ENCODE measurements around the gene KCTD4. TPM values are rescaled to one million over a fixed set of nuclear protein-coding genes. Genes with fewer than 3 reads are reported as not detected.

The KCTD4 gene
- total RNA-seq, 1 experiment from 2014 or later: not detected

GRCh38 chr13:45196096-45196495, 4.7 kb downstream of the KCTD4 start:
- Histone ChIP-seq H3F3A (ENCODE audit: low read length, unreplicated experiment) (no peaks in the 10 kb centered on the region), H3K79me2 (ENCODE audit: low read length) (peaks cover 75% of the 10 kb centered on the region), H2AFZ (ENCODE audit: low read length) (no peak overlapping the region), H3K9me2 (replicated peaks; ENCODE audit: low read length) (no peaks in the 10 kb centered on the region), H3K9ac (ENCODE audit: low read length) (no peak overlapping the region), H3K4me2 (ENCODE audit: low read length) (0 out of 2 replicates have a peak overlapping the region, but pooled peaks have one; percentile 3), H3K27ac (ENCODE audit: low read length) (no peak overlapping the region), H3K27me3 (ENCODE audit: low read length) (no peaks in the 10 kb centered on the region), H3K36me3 (ENCODE audit: low read depth, low read length) (peaks cover 6% of the 10 kb centered on the region; the same call in 1 of the 2 replicates), H3K9me3 (ENCODE audit: low read length) (no peaks in the 10 kb centered on the region), H3K4me3 (ENCODE audit: low read length) (no peak overlapping the region), H4K20me1 (ENCODE audit: low read length) (no peaks in the 10 kb centered on the region), H3K4me1 (ENCODE audit: insufficient read depth, low read length) (peaks cover 28% of the 10 kb centered on the region)
- intact Hi-C loops (cut with micrococcal nuclease): no loop called here
- POLR2A ChIA-PET (ENCODE audit: unreplicated experiment): no interaction called here
- ATAC-seq (no peak), DNase-seq (no peak)
- TF ChIP-seq CTCF (conservative IDR thresholded peaks at IDR 0.05; ENCODE audit: low read depth, low read length) (no peak), EZH2 (IDR thresholded peaks at IDR 0.05; ENCODE audit: low read length, unreplicated experiment) (no peak), EZH2phosphoT487 (IDR thresholded peaks at IDR 0.05; ENCODE audit: borderline replicate concordance, low read length) (no peak)
- no TSS peak for BruUV-seq (replicated peaks)
- CTCF ChIA-PET: no interaction called here

DNA sequence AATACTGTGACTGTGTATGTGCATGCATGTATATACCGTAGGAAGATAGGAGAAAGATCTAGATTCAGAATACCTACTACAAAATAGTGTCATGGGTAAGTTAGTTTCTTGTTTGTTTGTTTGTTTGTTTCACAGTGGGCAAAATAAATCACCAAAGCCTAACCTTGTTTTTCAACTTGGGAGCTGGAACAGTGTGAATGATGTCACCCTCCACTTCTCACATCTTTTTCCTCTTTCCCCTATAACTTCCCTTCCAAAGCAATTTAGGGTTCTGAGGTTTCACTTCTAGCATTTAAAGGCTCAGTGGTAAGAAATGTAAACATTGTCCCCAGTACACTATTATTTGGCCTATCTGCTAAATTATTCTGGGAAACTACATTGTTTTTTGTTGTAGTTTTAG, 5.4 kb downstream of the KCTD4 start:
- CTCF ChIA-PET: no interaction called here
- Histone ChIP-seq H3K36me3 (ENCODE audit: low read depth, low read length) (peaks cover 6% of the 10 kb centered on the region; the same call in 1 of the 2 replicates), H4K20me1 (ENCODE audit: low read length) (no peaks in the 10 kb centered on the region), H3F3A (ENCODE audit: low read length, unreplicated experiment) (no peaks in the 10 kb centered on the region), H3K27ac (ENCODE audit: low read length) (no peak overlapping the region), H3K9me3 (ENCODE audit: low read length) (no peaks in the 10 kb centered on the region), H2AFZ (ENCODE audit: low read length) (no peak overlapping the region), H3K9me2 (replicated peaks; ENCODE audit: low read length) (no peaks in the 10 kb centered on the region), H3K27me3 (ENCODE audit: low read length) (no peaks in the 10 kb centered on the region), H3K9ac (ENCODE audit: low read length) (no peak overlapping the region), H3K4me1 (ENCODE audit: insufficient read depth, low read length) (peaks cover 32% of the 10 kb centered on the region), H3K4me3 (ENCODE audit: low read length) (no peak overlapping the region), H3K4me2 (ENCODE audit: low read length) (no peak overlapping the region), H3K79me2 (ENCODE audit: low read length) (peaks cover 80% of the 10 kb centered on the region)
- DNase-seq (no peak), ATAC-seq (no peak)
- intact Hi-C loops (cut with micrococcal nuclease): no loop called here
- no peak for TF ChIP-seq EZH2 (IDR thresholded peaks at IDR 0.05; ENCODE audit: low read length, unreplicated experiment)
- no peak for TF ChIP-seq CTCF (conservative IDR thresholded peaks at IDR 0.05; ENCODE audit: low read depth, low read length)
- TF ChIP-seq EZH2phosphoT487 (IDR thresholded peaks at IDR 0.05; ENCODE audit: borderline replicate concordance, low read length): no peak
- no TSS peak for BruUV-seq (replicated peaks)
- POLR2A ChIA-PET (ENCODE audit: unreplicated experiment): no interaction called here

DNA sequence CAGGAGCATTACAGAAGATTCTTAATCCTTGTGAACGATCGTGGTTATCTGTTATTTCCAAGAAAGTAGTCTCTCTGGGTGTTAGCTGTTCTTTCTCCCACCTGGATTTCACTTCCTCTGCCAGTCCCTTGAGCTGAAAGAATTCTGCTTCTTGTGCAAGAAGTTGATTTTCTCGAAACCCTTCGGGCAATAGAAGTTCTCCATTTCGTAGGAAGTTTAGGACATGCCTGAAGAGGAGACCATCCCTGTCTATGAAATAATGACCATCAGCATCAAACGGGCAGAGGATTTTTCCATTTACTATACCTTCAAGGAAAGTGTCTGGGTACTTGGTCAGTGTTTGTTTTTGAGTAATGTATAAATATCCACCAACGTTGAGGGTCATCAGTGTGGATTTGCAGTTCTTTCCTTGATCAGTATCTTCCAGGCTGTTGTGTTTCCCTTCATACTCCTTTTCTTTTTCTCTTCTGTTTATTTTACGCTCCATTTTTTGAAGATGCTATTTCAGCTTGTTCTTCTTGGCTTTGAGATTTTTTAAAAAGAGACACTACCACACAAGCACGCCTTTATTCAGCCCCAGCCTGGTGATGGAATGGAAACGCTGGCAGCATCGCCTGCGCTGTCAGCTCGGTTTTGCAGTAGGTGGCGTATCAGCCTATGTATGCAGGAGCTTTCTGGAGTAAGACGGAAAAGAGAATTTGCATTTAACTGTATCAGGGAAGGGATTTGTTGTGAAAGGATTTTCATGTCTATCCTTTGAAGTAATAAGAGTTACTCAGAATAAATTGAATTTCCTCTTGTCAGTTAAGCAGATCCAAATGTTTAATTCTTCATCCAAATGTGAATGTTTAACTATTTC, 6.5 kb downstream of the KCTD4 start:
- H3K4me3 ChIP-seq (ENCODE audit: low read length): no peak overlapping the region
- H3K79me2 ChIP-seq (ENCODE audit: low read length): peaks cover 81% of the 10 kb centered on the region
- no peak for DNase-seq
- H3K27ac ChIP-seq (ENCODE audit: low read length): no peak overlapping the region
- ChIA-PET CTCF (no interaction called here), POLR2A (ENCODE audit: unreplicated experiment) (no interaction called here)
- no peaks in the 10 kb centered on the region for H3K9me2 ChIP-seq (replicated peaks; ENCODE audit: low read length)
- intact Hi-C loops (cut with micrococcal nuclease): no loop called here
- H2AFZ ChIP-seq (ENCODE audit: low read length): no peak overlapping the region
- H3K9ac ChIP-seq (ENCODE audit: low read length): no peak overlapping the region
- peaks cover 6% of the 10 kb centered on the region; the same call in 1 of the 2 replicates for H3K36me3 ChIP-seq (ENCODE audit: low read depth, low read length)
- TF ChIP-seq EZH2 (IDR thresholded peaks at IDR 0.05; ENCODE audit: low read length, unreplicated experiment): no peak
- TF ChIP-seq CTCF (conservative IDR thresholded peaks at IDR 0.05; ENCODE audit: low read depth, low read length): no peak
- no peak for TF ChIP-seq EZH2phosphoT487 (IDR thresholded peaks at IDR 0.05; ENCODE audit: borderline replicate concordance, low read length)
- H3F3A ChIP-seq (ENCODE audit: low read length, unreplicated experiment): no peaks in the 10 kb centered on the region
- ATAC-seq: no peak
- no TSS peak for BruUV-seq (replicated peaks)
- H3K4me1 ChIP-seq (ENCODE audit: insufficient read depth, low read length): peaks cover 40% of the 10 kb centered on the region
- H3K27me3 ChIP-seq (ENCODE audit: low read length): no peaks in the 10 kb centered on the region
- H3K4me2 ChIP-seq (ENCODE audit: low read length): no peak overlapping the region
- H4K20me1 ChIP-seq (ENCODE audit: low read length): no peaks in the 10 kb centered on the region
- no peaks in the 10 kb centered on the region for H3K9me3 ChIP-seq (ENCODE audit: low read length)
